ENCODE data around the gene TMEM72. TPM values are rescaled to one million over a fixed set of nuclear protein-coding genes. Genes with fewer than 3 reads are reported as not detected.

Gene TMEM72
- total and polyA plus RNA-seq, 2 of the 13 experiments (the other 11 are each of a cell fraction or from before 2014, with no cell fraction given), result 0.04 TPM; not detected in 1

DNA sequence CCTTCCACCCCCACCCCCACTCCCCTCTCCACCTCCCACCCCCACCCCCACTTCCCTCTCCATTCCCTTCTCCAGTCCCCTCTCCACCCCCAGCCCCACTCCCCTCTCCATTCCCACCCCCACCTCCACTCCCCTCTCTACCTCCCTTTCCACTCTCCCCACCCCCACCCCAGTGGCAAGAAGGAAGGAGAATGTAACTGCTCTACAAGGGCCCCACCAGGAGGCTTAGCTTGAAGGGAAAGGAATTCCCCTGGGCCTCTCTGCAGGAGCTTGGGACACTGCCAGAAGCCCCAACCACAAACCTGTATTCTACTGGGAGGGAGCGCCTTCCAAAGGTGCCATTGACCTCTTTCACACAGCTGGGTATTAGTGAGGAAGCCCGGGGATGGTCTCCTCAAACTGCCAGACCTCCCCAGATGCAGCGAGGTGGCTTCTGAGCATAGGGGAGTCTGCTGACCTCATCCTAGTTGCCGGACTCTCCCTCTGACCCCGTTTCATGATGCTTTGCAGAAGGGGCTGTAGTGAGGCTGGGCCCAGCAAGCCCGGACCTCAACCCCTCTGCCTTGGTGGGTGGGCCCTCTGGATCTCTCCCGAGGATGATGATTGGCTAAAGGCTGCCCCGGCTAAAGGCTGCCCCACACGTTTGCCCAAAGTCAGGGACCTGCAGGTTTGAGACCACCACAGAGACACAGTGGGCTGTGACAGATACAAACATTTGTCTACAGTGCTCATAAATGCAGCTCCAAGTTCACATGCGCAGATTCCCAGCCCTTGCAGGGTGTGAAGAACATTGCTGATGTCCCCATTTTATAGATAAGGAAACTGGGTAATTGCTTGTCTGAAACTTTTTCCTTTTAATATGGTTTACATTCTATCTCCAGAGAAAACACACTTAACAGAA, 64.5 kb downstream of the TMEM72 start (continued):
- TF ChIP-seq ZNF709 (CRISPR knock-in tag; IDR thresholded peaks at IDR 0.05) (no peak; the same call in 1 of the 2 replicates), ZNF101 (CRISPR knock-in tag; IDR thresholded peaks at IDR 0.05; ENCODE audit: borderline replicate concordance, low read depth) (no peak), ZNF616 (CRISPR knock-in tag; IDR thresholded peaks at IDR 0.05; ENCODE audit: low read depth) (no peak), FOXA1 (IDR thresholded peaks at IDR 0.05) (no peak), FOXA1 (CRISPR knock-in tag; IDR thresholded peaks at IDR 0.05) (no peak), HDAC1 (CRISPR knock-in tag; IDR thresholded peaks at IDR 0.05) (0 out of 2 replicates have a peak, but pooled peaks have one; percentile 12), RARG (CRISPR knock-in tag; IDR thresholded peaks at IDR 0.05; ENCODE audit: low read depth) (0 out of 2 replicates have a peak, but pooled peaks have one; percentile 41), XBP1 (CRISPR knock-in tag; IDR thresholded peaks at IDR 0.05) (no peak), SMC3 (IDR thresholded peaks at IDR 0.05; ENCODE audit: low read length) (no peak), CENPX (CRISPR knock-in tag; IDR thresholded peaks at IDR 0.05) (no peak), ZNF430 (CRISPR knock-in tag; IDR thresholded peaks at IDR 0.05) (no peak; the same call in 1 of the 2 replicates), ZNF569 (CRISPR knock-in tag; IDR thresholded peaks at IDR 0.05; ENCODE audit: borderline replicate concordance) (no peak), ZFYVE20 (CRISPR knock-in tag; IDR thresholded peaks at IDR 0.05; ENCODE audit: borderline replicate concordance, low read depth) (no peak), ZNF331 (CRISPR knock-in tag; IDR thresholded peaks at IDR 0.05) (peak; percentile 38), SALL2 (CRISPR knock-in tag; IDR thresholded peaks at IDR 0.05) (no peak), MEIS1 (CRISPR knock-in tag; IDR thresholded peaks at IDR 0.05; ENCODE audit: borderline replicate concordance) (no peak), ZEB1 (IDR thresholded peaks at IDR 0.05; ENCODE audit: insufficient replicate concordance, low read depth) (peak; percentile 45), CHD2 (IDR thresholded peaks at IDR 0.05; ENCODE audit: low read depth, low read length) (no peak), ZNF180 (CRISPR knock-in tag; IDR thresholded peaks at IDR 0.05; ENCODE audit: borderline replicate concordance, low read depth) (no peak), ZNF253 (CRISPR knock-in tag; IDR thresholded peaks at IDR 0.05; ENCODE audit: borderline replicate concordance) (no peak), NR2F2 (IDR thresholded peaks at IDR 0.05; ENCODE audit: borderline replicate concordance, low read depth) (no peak), ATF7 (IDR thresholded peaks at IDR 0.05) (no peak), ATF7 (CRISPR knock-in tag; IDR thresholded peaks at IDR 0.05) (0 out of 2 replicates have a peak, but pooled peaks have one; percentile 69), ZNF264 (CRISPR knock-in tag; IDR thresholded peaks at IDR 0.05) (no peak), ZNF713 (CRISPR knock-in tag; IDR thresholded peaks at IDR 0.05) (no peak)
- TF ChIP-seq, protein P1, sequence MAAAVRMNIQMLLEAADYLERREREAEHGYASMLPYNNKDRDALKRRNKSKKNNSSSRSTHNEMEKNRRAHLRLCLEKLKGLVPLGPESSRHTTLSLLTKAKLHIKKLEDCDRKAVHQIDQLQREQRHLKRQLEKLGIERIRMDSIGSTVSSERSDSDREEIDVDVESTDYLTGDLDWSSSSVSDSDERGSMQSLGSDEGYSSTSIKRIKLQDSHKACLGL (CRISPR knock-in tag; IDR thresholded peaks at IDR 0.05), result no peak
- TF ChIP-seq, protein P2, sequence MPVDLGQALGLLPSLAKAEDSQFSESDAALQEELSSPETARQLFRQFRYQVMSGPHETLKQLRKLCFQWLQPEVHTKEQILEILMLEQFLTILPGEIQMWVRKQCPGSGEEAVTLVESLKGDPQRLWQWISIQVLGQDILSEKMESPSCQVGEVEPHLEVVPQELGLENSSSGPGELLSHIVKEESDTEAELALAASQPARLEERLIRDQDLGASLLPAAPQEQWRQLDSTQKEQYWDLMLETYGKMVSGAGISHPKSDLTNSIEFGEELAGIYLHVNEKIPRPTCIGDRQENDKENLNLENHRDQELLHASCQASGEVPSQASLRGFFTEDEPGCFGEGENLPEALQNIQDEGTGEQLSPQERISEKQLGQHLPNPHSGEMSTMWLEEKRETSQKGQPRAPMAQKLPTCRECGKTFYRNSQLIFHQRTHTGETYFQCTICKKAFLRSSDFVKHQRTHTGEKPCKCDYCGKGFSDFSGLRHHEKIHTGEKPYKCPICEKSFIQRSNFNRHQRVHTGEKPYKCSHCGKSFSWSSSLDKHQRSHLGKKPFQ (CRISPR knock-in tag; IDR thresholded peaks at IDR 0.05; ENCODE audit: insufficient replicate concordance), result no peak
- TF ChIP-seq, protein P3, sequence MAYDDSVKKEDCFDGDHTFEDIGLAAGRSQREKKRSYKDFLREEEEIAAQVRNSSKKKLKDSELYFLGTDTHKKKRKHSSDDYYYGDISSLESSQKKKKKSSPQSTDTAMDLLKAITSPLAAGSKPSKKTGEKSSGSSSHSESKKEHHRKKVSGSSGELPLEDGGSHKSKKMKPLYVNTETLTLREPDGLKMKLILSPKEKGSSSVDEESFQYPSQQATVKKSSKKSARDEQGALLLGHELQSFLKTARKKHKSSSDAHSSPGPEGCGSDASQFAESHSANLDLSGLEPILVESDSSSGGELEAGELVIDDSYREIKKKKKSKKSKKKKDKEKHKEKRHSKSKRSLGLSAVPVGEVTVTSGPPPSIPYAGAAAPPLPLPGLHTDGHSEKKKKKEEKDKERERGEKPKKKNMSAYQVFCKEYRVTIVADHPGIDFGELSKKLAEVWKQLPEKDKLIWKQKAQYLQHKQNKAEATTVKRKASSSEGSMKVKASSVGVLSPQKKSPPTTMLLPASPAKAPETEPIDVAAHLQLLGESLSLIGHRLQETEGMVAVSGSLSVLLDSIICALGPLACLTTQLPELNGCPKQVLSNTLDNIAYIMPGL (CRISPR knock-in tag; IDR thresholded peaks at IDR 0.05; ENCODE audit: borderline replicate concordance in 1 of 2, low read depth in 1 of 2), result peak; percentile 23 to 44; a peak in 1 of 4 replicates
